Stimulated activated CD8-positive, alpha-beta memory T cell treated with anti-CD3 and anti-CD28 coated beads, Interleukin-4, amount 100 ng/mL, for 1 hour (primary cell): ENCODE measurements around the gene SUN2.
"Not testable (repeated sequence)": the region's sequence is repeated elsewhere in the genome, so short reads cannot be mapped to it uniquely, and the experiment has no call there.

Source experiments
- DNase-seq, 2 donors: peaks; one replicate each; pipeline ENCODE4 v3.0.0-alpha.2; 2020; ENCODE audit warnings: low read depth in 2 of 2, low spot score in 1 of 2

The SUN2 gene, protein sequence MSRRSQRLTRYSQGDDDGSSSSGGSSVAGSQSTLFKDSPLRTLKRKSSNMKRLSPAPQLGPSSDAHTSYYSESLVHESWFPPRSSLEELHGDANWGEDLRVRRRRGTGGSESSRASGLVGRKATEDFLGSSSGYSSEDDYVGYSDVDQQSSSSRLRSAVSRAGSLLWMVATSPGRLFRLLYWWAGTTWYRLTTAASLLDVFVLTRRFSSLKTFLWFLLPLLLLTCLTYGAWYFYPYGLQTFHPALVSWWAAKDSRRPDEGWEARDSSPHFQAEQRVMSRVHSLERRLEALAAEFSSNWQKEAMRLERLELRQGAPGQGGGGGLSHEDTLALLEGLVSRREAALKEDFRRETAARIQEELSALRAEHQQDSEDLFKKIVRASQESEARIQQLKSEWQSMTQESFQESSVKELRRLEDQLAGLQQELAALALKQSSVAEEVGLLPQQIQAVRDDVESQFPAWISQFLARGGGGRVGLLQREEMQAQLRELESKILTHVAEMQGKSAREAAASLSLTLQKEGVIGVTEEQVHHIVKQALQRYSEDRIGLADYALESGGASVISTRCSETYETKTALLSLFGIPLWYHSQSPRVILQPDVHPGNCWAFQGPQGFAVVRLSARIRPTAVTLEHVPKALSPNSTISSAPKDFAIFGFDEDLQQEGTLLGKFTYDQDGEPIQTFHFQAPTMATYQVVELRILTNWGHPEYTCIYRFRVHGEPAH

DNA sequence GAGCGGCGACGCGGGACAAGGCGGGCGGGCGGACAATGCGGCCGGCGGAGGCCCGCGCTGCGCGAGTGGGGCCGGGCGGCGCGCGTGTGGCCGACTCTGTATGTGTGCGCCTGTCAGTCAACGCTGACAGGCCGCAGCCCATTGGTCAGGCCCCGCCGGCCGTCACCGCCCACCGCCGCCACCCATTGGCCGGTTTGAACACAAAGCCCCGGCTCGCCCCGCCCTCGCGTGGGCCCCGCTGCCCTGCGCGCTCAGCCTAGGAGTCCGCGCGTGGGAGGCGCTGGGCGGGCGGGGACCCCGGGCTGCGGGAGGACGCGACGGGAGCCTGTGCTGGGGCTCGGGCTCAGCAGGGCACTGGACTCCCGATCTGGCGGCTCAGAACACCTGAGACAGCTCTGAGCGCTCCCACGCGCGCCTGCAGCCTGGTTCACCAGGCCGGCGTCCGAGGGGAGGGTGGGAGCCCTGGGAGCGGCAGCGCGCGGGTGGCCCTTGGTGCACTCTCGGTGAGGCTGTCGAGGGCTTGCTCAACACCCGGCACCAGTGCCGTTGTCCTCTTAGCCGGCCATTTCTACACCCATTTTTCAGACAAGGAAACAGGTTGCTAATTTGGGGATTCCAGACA lies at the start of gene SUN2:
TSS of gene SUN2 (minus strand) at position 88 of the 622 bp plus-strand sequence. CDS start 3,370 bp downstream, outside the sequence.
- DNase-seq, result peak; percentile 84 to 91

DNA sequence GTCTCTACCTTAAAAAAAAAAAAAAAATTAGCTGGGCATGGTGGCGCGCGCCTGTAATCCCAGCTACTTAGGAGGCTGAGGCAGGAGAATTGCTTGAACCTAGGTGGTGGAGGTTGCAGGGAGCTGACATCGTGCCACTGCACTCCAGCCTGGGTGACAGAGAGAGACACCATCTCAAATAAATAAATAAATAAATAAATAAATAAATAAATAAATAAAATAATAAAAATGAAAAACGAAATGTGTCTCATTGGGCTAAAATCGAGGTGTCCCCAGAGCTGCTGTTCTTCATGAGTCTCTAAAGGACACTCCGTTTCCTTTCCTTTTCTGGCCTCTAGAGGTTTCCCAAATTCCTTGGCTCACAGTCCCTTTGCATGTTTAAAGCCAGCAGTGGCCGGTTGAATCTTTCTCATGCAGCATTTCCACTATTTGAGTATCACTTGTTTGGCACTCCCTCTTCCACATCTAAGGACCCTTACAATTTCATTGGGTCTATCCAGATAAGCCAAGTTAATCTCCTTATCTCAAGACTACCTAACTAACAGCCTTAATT lies 49.3 kb upstream of the SUN2 start:
- not testable (repeated sequence) for DNase-seq

DNA sequence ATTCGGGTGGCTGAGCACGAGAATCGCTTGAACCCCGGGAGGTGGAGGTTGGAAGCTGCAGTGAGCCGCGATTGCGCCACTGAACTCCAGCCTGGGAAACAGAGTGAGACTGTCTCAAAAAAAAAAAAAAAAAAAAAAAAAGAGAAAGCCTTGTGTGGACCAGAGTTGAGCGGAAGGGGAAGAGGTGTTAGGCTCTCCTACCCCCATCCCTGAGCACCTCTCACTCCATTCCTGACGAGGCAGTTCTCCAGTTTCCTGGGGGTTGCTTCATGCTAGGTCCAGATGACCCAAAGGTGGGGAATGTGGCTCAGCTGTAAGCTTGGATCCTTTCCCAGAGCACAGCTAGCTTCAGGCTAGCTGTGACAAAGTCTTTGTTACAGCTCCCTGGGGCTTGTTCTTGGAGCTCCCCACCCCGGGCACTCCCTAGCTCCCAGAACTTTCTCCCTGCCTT lies 46.9 kb upstream of the SUN2 start:
- no peak for DNase-seq

DNA sequence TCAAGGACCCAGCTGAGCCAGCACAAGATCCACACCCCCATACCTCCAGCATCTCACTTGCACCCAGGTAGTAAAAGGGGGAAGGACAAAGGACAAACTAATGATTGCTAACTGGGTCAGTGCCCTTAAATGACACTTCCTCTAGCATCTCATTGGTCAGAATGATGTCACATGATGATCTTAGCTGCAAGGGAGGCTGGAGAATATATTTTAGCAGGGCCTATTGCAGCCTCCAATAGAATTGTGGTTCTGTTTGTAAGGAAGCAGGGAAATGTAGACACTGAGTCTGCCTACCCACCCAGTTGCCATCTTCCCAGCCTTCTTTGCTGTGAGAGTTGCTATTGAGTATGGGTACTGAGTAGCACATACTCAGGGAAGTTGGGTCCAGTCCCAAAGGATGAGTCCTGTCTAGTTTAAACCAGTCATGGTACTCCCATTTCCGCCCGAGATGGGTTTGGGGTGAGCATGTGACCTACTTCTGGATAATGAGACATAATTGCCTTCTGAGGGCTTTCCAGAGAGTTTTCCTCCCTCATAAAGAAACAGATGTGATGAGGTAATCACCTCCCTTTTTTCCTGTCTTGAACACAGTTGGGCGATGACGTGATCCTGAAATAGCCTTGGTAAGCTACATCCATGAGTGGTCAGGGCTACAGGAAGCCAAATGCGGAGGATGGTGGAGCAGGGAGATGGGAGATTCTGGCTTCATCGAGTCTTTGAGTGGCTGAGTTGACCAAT lies 43.6 kb upstream of the SUN2 start:
- no peak for DNase-seq

DNA sequence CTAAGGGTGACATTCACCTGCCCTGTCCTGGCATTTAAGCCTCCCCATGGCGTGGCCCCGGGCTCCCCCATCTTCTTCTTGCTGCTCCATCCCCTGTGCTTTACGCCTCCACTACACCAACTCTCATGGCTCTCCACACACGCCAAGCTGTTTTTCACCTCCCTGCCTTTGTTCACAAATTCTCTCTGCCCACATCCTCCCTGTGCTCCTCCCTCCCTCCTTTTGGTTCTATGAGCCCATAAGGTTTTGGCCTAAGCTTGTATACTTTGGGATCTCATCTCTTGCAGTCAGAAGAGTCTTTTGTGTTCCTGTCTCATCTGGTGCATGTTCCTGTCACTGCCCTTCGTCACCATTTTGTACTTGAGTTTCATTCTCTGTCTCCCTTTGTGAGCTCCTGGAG lies 42.7 kb upstream of the SUN2 start:
- DNase-seq, result no peak

DNA sequence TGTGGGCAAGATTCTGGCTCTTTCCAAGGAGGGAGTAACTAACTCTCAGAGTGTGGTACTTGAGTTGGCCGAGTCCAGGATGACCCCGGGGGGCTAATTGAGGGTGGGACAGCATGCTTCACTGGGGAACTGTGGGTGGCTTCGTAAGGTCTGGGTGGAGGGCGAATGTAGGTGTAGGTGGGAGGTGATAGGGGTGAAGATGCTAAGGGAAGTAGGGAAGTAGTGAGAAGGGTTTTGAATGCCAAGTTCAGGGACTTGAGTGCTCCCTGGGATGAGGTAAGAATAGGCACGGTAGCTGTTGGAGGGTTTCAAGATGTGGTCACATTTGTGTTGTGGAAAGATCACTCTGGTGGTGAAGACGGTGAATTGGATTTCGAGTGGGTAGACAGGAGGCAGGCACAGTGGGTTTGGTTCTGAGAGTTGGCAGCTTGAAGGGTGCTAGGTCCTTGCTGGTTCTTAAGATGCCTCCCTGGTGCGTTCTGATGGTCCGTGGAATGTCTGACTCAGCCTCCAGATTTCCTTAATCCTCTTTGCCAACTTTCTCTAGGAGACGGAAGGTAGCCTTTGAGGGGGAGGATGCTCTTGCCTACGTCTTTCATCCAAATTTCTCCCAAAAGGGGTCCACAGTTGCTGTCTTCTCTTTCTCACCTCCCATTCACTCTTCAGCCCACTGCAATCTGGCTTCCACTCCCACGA lies 40.6 kb upstream of the SUN2 start:
- no peak for DNase-seq

DNA sequence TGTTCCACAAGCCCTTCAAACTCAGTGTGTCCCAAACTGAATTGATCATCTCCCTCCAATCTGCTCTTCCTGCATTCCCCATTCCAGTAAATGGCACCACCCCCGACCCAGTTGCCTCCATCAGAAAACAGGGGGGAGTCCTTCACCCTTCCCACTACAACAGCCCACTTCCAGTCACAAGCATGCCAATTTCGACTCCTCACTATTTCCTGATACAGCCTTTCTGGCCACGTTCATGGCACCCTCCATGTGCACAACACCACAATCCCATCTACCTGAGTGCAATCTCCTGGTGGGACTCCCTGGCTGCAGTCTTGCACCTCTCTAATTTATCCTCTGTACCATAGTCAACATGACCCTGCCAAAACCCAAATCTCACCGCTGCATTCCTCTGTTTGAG lies 39.8 kb upstream of the SUN2 start:
- DNase-seq, result no peak

DNA sequence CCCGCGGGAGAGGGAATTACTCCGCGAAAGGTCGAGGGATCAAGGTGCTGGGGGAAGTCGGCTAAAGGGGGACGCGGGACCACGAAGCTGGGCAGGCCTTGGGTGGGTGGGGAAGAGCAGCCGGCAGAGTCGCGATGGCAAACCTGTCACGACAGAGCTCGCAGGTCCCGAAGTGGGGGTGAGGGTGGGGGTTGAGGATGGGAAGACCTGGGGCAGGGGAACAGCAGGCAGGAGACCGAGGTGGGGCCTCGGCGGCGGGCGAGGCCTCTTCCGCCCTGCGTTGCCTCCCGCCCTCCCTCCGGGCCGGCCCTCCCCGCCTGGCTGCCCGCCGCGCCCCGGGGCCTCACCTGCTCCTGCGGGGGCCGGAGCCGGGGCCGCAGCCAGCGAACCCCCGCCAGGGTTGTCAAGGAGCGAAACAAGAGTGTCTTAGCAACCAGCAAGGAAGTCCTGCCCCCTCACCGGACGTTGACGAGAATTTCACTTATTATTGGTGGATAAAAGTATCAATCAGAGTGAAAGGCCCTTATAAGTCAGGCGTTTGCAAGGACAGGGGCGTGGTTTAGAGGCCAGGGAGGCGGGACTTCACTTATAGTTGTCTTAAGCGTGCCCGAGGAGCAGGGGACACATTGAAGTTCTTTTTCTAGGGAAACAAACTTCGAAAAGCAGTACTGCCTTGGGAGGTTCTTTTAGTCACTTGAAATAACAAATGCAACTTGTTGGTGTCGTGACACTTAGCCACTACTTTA lies 38.1 kb upstream of the SUN2 start, which contains the start of gene DNAL4:
TSS of gene DNAL4 (minus strand) at position 423 of the 746 bp plus-strand sequence. CDS start 11,412 bp downstream, outside the sequence.
- DNase-seq, result peak; percentile 62 to 79

DNA sequence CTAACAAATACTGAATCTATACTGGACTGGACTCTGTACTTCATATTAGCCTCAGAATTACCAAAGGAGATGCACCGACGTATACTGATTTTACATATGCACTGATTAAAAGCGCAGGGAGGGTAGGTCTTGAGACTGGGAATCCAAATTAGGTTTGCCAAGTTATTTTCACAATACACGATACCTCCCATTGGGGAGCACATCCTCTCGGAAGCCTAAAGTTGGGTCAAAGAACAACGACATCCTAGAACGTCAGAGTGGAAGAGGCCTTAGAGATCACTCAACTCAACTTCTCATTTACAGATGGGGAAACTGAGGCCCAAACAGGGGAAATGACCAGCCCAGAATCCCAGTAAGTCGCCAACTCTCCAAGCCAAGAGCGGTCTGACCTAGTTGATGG lies 37.5 kb upstream of the SUN2 start:
- no peak for DNase-seq

DNA sequence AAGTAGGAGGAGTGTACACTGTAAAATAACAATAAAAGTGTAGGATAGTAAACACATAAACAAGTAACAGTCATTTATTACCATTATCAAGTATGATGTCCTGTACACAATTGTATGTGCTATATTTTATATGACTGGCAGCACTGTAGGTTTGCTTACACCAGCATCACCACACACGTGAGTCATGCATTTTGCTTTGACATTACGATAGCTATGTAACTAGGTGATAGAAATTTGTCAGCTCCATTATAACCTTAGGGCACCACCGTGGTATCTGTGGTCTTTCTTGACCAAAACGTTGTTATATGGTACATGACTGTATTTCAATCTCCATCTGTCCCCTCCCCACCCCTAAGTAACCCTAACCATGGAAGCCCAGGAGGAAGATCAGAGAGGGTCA lies 37.0 kb upstream of the SUN2 start:
- no peak for DNase-seq

DNA sequence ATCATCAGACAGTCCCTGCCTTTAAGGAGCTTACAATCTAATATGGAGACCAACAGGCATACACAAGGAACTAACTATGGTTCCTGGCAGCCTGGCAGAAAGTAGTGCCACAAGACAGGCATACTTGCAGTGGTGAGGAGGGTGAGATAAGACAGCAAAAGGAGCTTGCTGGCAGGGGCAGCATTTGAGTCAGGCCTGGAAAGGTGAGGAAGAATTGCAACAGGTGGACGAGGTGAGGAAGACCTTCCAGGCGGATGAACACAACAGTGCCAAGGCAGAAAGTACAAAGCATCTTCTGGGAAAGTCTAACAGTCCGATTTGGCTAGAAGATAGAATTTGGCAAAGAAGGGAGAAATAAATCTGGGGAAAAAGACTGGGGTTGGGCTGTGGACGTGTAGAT lies 33.8 kb upstream of the SUN2 start:
- no peak for DNase-seq

DNA sequence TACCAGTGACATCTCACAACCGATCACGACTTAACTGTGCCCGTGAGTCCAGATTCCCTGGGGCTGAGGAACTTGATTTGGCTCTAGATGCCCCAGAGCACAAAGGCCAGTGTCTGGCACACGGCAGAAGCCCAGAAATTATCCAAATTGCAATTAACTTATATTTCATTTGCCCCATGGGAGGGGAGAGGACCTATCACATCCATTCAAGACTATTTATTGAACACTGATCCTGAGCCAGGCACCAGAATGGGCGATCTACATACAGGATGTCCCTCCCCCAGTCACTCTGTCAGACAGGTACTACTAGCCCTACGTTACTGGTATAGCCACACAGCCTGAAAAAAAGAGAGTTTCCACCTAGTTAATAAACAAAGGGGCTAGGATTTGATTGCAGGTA lies 33.0 kb upstream of the SUN2 start:
- DNase-seq, result no peak

DNA sequence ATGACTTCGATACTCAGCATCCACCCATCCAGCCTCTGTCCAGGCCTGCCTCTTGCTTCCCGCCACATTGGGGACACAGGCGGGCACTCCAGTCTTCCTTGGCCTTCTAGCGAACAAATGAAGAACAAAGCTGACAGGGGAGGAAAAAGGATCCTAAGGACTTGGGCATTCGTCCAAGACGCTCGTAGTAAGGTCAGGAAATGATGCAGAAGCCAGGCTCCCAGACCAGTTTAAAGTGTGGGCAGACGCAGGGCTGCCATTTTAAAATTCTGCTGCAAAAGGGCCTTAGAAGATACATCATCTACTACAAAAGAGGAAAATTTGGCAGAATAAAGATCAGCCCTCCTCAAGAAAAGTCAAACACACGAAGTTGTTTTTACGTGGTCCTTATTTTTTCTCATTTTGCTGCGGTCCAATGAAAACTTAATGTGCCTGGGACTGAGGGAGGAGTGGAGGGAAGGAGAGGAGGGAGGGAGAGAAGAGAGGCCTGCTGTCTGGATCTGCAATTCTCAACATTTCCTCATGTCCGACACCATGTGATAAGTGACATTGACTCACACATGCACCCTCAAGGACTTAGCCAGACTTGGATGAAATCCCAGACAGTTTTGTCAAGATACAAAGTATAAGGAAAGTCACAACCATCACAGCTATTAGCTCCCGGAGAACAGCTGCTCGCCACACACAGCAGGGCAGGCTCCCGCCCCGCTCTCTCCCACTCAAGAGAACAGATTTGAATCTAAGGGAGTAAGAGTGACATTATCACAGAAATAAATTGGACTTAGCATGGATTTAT lies 32.4 kb upstream of the SUN2 start:
- no peak for DNase-seq

DNA sequence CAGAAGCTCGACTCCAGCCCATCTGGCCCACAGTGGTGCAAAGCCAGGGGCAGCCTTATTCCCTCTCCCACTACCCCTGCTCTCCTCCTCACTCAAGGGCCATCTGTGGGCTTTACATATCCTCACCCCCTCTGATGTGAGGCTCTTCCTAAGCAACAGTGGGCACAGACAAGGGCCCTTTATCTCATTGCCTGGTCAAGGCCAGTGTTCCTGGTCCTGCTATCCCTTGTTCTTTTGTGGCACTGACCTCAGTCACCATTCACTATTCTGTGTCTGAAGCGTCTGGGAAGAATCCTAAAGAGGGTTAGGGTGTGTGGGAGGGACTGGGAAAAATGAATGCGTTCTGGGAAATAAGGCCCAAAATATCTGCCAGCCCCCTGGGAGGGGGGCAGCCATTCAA lies 30.8 kb upstream of the SUN2 start:
- no peak for DNase-seq

DNA sequence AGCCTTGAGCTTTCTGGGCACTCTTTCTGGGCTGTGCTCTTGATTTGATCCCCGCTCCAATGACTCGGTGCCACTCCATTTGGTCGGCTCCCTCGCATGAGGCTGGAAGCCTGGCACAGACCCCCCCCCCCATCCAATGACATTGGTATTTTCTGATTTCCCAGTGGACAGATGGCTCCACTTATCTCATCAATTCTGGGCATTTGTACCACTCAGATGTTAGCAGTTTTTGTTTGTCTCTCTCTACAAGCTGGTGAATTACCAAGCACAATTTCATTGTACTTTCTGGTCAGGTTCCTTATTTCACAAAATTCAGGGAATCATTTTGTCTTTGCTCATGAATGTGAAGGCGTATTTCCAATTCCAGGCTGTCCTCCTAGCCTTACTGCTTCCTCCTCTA lies 29.1 kb upstream of the SUN2 start:
- DNase-seq, result no peak

DNA sequence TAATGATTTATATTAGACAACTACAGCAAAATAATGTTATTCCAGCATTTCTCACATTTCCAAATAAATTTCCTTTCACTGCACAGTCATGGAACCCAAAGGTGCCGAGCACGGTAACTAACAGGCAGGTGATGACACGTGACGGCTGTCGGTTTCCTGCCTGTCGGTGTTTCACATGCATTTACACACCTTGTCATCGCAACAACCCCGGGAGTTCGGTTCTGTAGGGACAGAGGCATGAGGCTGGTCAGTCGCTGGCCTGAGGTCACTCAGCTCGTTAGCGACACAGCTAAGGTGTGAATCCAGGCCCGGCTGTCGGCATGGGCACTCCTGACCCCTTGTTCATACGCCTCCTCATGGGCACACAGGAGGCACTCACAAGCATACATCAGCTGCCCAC lies 28.2 kb upstream of the SUN2 start:
- no peak for DNase-seq

DNA sequence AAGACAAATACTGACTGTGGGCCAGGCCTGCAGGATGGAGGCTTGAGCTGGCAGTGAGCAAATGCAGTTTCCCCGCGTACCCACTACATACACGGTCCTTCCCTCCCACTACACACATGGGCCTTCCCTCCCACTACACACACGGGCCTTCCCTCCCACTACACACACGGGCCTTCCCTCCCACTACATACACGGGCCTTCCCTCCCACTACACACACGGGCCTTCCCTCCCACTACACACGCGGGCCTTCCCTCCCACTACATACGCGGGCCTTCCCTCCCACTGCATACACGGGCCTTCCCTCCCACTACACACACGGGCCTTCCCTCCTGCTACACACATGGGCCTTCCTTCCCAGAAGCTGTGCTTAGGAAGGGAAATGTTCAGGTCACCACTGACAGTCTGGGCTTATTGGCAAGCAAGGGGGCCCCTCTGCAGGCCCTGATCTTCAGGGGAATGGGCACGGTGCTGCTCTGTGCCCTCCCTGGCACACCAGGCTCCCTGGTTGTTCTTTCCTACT lies 27.4 kb upstream of the SUN2 start:
- DNase-seq, result no peak

DNA sequence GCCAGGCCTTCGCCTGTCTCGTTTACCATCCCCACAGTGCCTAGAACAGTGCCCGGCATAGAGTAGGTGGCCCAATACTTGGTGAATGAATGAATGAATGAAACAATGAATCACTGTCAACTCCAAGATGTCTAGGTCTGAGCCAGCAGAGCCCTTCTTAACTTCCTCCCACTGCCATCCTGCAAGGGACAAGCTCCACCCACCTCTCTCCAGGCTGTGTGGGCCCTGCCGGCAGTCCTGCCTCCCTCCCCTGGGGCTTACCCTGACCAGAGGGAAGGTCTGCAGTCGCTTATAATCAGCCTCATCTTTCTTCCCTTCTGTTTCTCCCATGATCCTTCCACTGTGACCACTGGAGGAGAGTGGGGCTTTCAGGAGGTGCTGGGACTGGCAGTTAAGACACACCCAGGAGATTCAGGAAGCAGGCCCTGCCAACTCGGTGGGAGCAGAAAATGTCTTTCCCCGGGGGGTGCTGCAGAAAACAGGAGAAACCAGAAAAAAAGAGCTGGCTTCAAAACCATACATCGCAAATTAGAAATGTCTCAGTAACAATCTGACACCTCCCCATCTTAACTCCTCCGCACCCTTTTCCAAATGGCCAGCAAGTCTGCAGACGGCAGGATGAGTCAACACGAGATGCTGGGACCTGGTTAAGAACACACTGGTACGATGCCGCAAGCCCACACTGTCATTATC lies 26.8 kb upstream of the SUN2 start:
- DNase-seq, result no peak
